ENCODE measurements around the gene RAD23B.

- TF ChIP-seq POLR2A (IDR thresholded peaks at IDR 0.05), result no peak
- TF ChIP-seq CTCF (IDR thresholded peaks at IDR 0.05), result no peak
Measured at GRCh38 chr9:107342476-107343161, 59.5 kb downstream of the RAD23B start.

Data from esophagus squamous epithelium (tissue), 4 donors.